Left colon (tissue), 2 donors: ENCODE results near the gene NEK1. TPM values are rescaled to one million over a fixed set of nuclear protein-coding genes. Genes with fewer than 3 reads are reported as not detected.
"Not testable (repeated sequence)": the region's sequence is repeated elsewhere in the genome, so short reads cannot be mapped to it uniquely, and the experiment has no call there.

ENCODE experiments used
- ATAC-seq: fragments of 200-7000 bp; cut with Tn5 transposase; one replicate; pipeline ENCODE4 v1.9.1; 2020; ENCODE audit warnings: mild to moderate bottlenecking, moderate library complexity
- DNase-seq, 2 donors: peaks; one replicate each; pipeline ENCODE4 v3.0.0-alpha.2; 2020
- intact Hi-C, 2 donors: fragments of 100-400 bp; cut with DNase I in 1 of 2; cut with micrococcal nuclease in 1 of 2; formaldehyde crosslinking; loops; one replicate each; pipeline versions ENCODE4 v1.11.2 to v1.14.0; 2022; cut with DNase I, micrococcal nuclease
- total RNA-seq, 2 donors: library from RNA; stranded (reverse); fragmentation: NEBNext Ultra II Directional; extraction: Animal tissue kit (Norgen Biotek cat#: 25700); gene quantifications; one replicate each; pipeline ENCODE4 v1.2.1, GENCODE V29; 2021
- donor health status: DM: no; HTN: no; CAD: no.
- donor health status: DM: yes; HTN: yes; CAD: no.

NEK1 gene
- total RNA-seq, 2 donors from 2014 or later: 8.5 to 9.0 TPM

- intact Hi-C loops: no loop called here
- no peak for DNase-seq
- ATAC-seq: no peak
Measured at GRCh38 chr4:169460081-169460480, 152.3 kb downstream of the NEK1 start.

GRCh38 chr4:169458575-169458974, 153.8 kb downstream of the NEK1 start:
- intact Hi-C loops: no loop called here
- DNase-seq (no peak), ATAC-seq (no peak)

DNA sequence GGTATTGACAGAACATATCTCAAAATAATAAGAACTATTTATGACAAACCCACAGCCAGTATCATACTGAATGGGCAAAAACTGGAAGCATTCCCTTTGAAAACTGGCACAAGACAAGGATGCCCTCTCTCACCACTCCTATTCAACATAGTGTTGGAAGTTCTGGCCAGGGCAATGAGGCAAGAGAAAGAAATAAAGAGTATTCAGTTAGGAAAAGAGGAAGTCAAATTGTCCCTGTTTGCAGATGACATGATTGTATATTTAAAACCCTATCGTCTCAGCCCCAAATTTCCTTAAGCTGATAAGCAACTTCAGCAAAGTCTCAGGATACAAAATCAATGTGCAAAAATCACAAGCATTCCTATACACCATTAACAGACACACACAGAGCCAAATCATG, 159.7 kb downstream of the NEK1 start:
- intact Hi-C loops, DNase-seq, ATAC-seq: not testable (repeated sequence)

GRCh38 chr4:169448935-169449334, 163.4 kb downstream of the NEK1 start:
- intact Hi-C loops: not testable (repeated sequence)

DNA sequence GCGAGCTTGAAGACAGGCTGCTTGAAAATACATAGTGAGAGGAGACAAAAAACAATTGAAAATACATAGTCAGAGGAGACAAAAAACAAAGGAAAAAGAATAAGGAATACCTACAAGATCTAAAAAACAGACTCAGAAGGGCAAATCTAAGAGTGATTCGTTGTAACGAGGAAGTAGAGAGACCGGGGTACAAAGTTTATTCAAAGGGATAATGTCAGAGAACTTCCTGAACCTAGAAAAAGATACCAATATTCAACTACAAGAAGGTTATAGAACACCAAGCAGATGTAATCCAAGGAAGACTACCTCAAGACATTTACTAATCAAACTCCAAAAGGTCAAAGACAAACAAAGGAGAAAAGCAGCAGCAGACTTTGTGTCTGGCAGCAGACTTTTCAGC, 165.6 kb downstream of the NEK1 start:
- peak; percentile 86 for ATAC-seq
- intact Hi-C loops: no loop called here
- DNase-seq: no peak

More at GRCh38 chr4:169448935-169449334, 163.4 kb downstream of the NEK1 start:
- not testable (repeated sequence) for DNase-seq, ATAC-seq

GRCh38 chr4:169443748-169444147, 168.6 kb downstream of the NEK1 start:
- DNase-seq (no peak), ATAC-seq (no peak)
- intact Hi-C loops: no loop called here

GRCh38 chr4:169440446-169440845, 171.9 kb downstream of the NEK1 start:
- no peak for DNase-seq
- intact Hi-C loops: no loop called here
- ATAC-seq: no peak

- DNase-seq: no peak
- peak; percentile 63 for ATAC-seq
- intact Hi-C loops: no loop called here
Measured at GRCh38 chr4:169439244-169439643, 173.1 kb downstream of the NEK1 start.

- ATAC-seq (no peak), DNase-seq (no peak)
- intact Hi-C loops: no loop called here
Measured at GRCh38 chr4:169438057-169438480, 174.3 kb downstream of the NEK1 start.

DNA sequence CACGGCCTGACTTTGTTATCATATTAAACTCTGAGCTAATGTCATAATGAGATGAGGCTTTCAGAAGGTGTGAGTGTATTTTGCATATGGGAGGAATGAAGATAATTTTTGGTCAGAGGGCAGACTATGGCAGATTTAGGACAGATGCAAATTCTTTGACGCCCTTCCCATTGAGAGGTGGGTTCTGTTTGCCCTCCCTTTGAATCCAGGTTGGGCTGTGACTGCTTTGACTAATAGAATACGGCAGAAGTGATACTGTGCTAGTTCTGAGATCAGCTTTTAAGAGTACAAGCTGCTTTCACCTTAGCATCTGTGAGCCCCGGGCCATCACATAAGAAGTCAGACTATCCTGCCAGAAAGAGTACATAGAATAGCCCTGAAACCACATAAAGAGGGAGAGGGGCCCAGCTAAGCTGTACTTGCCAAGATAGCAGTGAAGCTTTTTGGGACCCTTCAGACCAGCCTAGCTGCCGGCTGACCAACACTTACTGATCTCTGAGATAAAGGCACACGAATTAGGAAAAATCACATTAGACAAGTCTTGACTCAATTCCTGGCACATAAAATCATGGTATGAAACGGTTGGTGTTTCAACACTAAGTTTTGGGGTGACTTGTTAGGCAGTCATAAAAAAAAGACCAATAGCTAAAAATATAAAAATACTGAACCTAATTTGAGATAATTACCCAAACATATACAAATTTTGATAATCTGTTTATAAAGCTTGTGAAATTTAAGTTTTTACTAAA, 174.9 kb downstream of the NEK1 start:
- intact Hi-C loops: no loop called here
- DNase-seq: no peak
- no peak for ATAC-seq

GRCh38 chr4:169436734-169437133, 175.6 kb downstream of the NEK1 start:
- DNase-seq (no peak), ATAC-seq (no peak)
- intact Hi-C loops: no loop called here

GRCh38 chr4:169428376-169428775, 184.0 kb downstream of the NEK1 start:
- intact Hi-C loops: no loop called here
- no peak for DNase-seq
- no peak for ATAC-seq

DNA sequence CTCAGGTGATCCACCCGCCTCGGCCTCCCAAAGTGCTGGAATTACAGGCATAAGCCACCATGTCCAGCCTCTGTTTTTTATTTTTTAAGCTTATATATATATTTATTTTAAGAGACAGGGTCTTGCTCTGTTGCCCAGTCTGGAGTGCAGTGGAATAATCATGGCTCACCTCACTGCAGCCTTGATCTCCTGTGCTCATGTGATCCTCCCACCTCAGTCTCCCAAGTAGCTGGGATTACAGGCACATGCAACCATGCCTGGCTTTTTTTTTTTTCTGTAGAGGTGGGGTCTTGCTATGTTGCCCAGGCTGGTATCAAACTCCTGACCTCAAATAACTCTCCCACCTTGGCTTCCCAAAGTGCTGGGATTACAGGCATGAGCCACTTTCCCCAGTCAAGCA, 184.7 kb downstream of the NEK1 start:
- DNase-seq, ATAC-seq, intact Hi-C loops: not testable (repeated sequence)

GRCh38 chr4:169420291-169420690, 192.1 kb downstream of the NEK1 start:
- ATAC-seq: no peak
- intact Hi-C loops: no loop called here

DNA sequence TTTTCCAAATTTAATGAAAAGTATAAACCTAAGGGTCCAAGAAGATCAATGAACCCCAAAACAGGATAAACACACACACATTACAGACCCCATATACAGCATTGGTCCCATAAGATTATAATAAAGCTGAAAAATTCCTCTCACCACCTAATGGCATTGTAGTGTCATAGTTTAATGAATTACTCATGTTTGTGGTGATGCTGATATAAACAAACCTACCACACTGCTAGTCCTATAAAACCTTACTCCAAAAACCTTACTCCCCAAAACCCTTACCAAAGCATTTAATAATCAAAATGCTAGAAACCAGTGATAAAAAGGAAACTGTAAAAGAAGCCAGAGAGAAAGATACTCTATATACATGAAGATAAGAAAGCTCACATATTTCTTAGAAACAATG, 193.5 kb downstream of the NEK1 start:
- ATAC-seq (no peak), DNase-seq (no peak)
- intact Hi-C loops: no loop called here

More at GRCh38 chr4:169420291-169420690, 192.1 kb downstream of the NEK1 start:
- DNase-seq: no peak

DNA sequence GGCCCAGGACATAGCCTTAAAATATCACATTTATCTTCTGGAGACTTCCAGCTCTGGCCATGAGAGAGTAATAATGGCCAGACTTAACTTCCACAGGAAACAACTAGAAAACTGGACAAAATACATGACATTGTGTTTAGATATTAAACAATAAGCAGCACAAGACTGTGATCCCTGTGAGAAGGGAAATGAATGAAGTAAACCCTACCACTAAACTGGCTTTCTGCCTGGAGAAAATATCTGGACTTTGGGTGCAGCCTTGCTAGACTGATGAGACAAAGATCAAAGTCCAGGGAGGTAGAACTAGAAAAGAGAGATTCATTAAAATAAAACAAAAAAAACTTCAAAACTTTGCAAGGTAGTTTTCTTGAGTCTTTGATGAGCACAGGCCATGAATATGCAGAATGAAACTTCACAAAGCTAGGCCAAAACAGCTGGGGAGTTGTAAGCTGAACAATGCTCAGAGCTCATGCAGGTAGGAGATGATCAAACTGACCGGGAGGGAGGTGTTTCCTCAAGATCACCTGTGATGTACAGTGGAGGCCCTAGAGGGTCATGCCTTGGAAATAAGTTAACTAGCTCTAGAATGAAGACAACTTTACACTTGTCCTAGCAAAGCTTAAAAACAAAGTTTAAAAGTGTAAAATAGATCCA, 194.6 kb downstream of the NEK1 start:
- DNase-seq: no peak
- intact Hi-C loops: no loop called here

DNA sequence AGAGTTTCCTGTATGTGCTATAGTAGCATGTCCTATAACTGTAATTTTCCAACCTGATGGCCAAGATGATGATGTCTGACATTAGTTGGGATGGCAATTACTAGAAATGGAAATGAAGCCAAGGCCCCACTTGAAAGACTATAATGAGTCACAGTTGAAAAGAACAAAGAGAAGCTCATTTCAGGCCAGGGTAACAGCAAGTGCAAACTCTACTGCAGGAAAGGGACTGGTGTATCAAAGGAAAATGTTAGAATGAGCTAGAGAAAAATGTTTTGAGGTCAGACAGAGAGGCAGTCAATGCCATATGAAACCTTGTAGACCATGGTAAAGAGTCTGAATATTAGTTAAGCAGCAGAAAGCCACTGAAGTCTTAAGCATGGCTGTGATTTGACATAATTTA, 195.4 kb downstream of the NEK1 start:
- intact Hi-C loops: no loop called here
- ATAC-seq (no peak), DNase-seq (no peak)

More for the DNA sequence above, 194.6 kb downstream of the NEK1 start:
- peak; percentile 71 for ATAC-seq

DNA sequence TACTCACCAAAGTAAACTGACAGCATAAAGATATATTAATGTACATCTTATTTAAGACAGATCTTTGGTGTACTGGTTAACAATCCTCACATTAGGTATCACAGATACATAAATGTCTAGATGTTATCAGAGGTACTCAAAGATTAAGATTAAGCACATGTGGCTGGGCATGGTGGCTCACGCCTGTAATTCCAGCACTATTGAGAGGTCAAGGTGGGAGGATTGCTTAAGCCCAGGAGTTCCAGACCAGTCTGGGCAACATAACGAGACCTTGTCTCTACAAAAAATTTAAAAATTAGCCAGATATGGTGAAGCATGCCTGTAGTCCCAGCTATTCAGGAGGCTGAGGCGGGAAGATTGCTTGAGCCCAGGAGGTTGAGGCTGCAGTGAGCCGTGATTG, 195.9 kb downstream of the NEK1 start:
- DNase-seq (no peak), ATAC-seq (no peak)
- intact Hi-C loops: no loop called here

DNA sequence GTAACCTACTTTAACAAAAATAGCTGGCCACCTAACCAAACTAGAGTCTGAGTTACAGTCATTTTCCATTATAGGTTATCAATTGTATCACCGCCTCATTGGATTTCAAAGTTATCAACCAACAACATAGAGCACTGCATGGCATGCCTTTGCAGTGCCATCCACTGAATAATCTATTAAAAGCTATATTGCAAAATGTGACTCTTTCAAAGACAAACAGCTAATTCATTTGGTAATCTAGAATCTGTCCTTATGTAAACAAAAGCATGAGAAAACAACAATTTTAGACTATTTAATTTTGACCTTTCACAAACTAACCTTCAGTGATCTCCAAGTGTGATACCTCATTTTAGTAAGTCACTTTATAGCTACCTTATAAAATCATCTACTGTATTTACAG, 197.5 kb downstream of the NEK1 start:
- ATAC-seq (no peak), DNase-seq (no peak)
- intact Hi-C loops: no loop called here

GRCh38 chr4:169412046-169412445, 200.3 kb downstream of the NEK1 start:
- intact Hi-C loops: no loop called here
- peak; percentile 52 for ATAC-seq
- DNase-seq: no peak
